ENCODE measurements around the gene NDRG4. TPM values are rescaled to one million over a fixed set of nuclear protein-coding genes. Genes with fewer than 3 reads are reported as not detected.

Gene NDRG4
- total RNA-seq, 1 experiment from 2014 or later = 8.6 TPM

DNA sequence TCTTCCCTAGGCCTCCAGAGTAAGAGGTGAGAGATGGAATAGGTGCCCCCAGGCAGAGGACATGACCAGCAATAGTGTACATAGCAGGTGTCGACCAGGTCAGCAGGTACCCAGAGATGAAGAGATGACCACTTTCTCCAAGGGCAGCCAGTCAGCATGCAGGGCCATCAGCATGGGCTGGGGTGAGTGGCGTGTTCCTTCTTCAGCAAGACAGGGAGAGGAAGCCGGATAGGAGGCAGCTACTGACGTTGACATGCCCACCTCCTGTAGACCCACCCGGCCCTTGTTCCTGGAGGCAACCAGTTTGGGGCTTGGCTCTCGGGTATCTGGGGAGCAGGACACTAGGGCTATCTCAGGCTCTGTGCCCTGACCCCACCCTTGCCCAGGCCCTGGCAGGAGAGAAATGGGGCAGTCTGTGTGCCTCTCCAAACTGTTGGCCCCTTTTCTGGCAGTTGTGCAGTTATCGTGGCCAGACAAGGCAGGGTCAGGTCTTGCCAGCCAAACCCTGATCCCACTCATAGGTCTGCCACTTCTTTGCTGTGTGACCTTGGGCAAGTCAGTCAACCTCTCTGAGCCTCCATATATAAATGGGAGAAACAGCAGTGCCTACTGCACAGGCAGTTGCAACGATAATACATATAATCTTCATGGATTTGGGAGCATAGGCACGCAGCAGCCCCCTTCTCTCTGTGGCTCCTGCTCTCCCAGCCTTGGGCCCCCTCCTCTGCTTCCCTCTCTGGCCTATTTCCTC is 1.4 kb upstream of the NDRG4 start:
- POLR2A ChIA-PET = no interaction called here
- H3K9me3 ChIP-seq (ENCODE audit: control insufficient read depth in 1 of 2, insufficient read depth in 1 of 2, low read depth in 1 of 2, low read length in 2 of 2) = no peaks in the 10 kb centered on the region
- H3K9me2 ChIP-seq (ENCODE audit: insufficient read depth) = no peaks in the 10 kb centered on the region

DNA sequence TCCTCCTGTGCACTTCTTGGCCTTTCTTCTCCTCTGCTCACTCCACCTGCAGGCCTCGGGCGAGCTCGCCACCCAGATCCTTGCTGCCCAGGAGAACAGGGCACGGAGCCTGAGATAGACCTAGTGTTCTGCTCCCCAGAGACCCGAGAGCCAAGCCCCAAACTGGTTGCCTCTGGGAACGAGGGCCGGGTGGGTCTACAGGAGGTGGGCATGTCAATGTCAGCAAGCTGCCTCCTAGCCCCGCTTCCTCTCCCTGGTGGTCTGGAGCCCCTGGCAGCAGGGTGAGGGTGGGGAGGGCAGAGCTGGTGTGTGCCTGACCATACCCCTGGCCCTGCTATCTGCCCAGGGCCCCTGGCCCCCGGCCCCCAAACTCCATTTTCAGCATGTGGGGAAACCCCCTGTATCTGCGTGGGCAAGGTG is 841 bp upstream of the NDRG4 start:
- no TSS peak for BruUV-seq (replicated peaks)
- Histone ChIP-seq H3K4me1 (ENCODE audit: control insufficient read depth in 1 of 2, insufficient read depth in 2 of 2, low read length in 2 of 2) (peaks cover 4 to 41% of the 10 kb centered on the region in 2 experiments; a peak in 3 of 4 replicates), H3K9me2 (ENCODE audit: insufficient read depth) (no peaks in the 10 kb centered on the region), H2AFZ (ENCODE audit: low read depth, low read length, poor library complexity, severe bottlenecking) (no peak overlapping the region), H3K9me3 (ENCODE audit: control insufficient read depth in 1 of 2, insufficient read depth in 1 of 2, low read depth in 1 of 2, low read length in 2 of 2) (no peaks in the 10 kb centered on the region), H3K79me2 (ENCODE audit: insufficient read depth, low read length) (no peaks in the 10 kb centered on the region), H3K9ac (ENCODE audit: low read length) (no peak overlapping the region), H3K4me2 (ENCODE audit: low read length) (peak overlapping the region; percentile 84), H3K27me3 (ENCODE audit: insufficient read depth, low read length) (no peaks in the 10 kb centered on the region), H4K20me1 (ENCODE audit: insufficient read depth) (no peaks in the 10 kb centered on the region), H3K4me3 (replicated peaks in 1 of 2; ENCODE audit: low read depth in 1 of 2, low read length in 2 of 2) (no peak overlapping the region), H3K36me3 (ENCODE audit: control insufficient read depth in 1 of 2, insufficient read depth in 2 of 2, low read length in 2 of 2) (no peaks in the 10 kb centered on the region), H3K27ac (ENCODE audit: low read depth, low read length) (no peak overlapping the region)
- no peak for ATAC-seq
- ChIA-PET RAD21 (ENCODE audit: low non-redundant PET in 1 of 2, low total read pairs in 2 of 2, uncharacterized antibody in 2 of 2, unreplicated experiment in 2 of 2) (no interaction called here), CTCF (interaction anchor here (1.0 to 1.9 kb wide), 5 partner anchors 10 to 257 kb away, joined by 3 to 13 read pairs (median 10); no protein-coding TSS in a partner anchor), POLR2A (interaction anchor here (0.9 to 1.2 kb wide), 2 partner anchors 11 to 162 kb away, joined by 3 to 6 read pairs; no protein-coding TSS in a partner anchor)
- DNase-seq (ENCODE audit: low read depth, low spot score) = no peak
- TF ChIP-seq ZFX (IDR thresholded peaks at IDR 0.05) = no peak
- TF ChIP-seq, protein P1, sequence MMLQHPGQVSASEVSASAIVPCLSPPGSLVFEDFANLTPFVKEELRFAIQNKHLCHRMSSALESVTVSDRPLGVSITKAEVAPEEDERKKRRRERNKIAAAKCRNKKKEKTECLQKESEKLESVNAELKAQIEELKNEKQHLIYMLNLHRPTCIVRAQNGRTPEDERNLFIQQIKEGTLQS (IDR thresholded peaks at IDR 0.05) = no peak
- no peak for TF ChIP-seq FOSL1 (IDR thresholded peaks at IDR 0.05; ENCODE audit: low read depth)
- TF ChIP-seq POLR2AphosphoS5 (IDR thresholded peaks at IDR 0.05; ENCODE audit: low read depth, low read length) = no peak
- TF ChIP-seq JUND (IDR thresholded peaks at IDR 0.05) = no peak
- TF ChIP-seq EZH2 (IDR thresholded peaks at IDR 0.05) = no peak
- no peak for TF ChIP-seq ELF1 (IDR thresholded peaks at IDR 0.05; ENCODE audit: borderline replicate concordance, low read depth)
- intact Hi-C loops (cut with micrococcal nuclease) = loop anchor here (5.0 kb wide), 1 partner anchor 163 kb away; no protein-coding TSS in a partner anchor

More for the DNA sequence above, 1.4 kb upstream of the NDRG4 start:
- ChIA-PET CTCF (interaction anchor here (1.0 to 1.4 kb wide), 2 partner anchors 13 to 258 kb away, joined by 3 read pairs; no protein-coding TSS in a partner anchor), RAD21 (ENCODE audit: low non-redundant PET in 1 of 2, low total read pairs in 2 of 2, uncharacterized antibody in 2 of 2, unreplicated experiment in 2 of 2) (no interaction called here)
- TF ChIP-seq SP1 (IDR thresholded peaks at IDR 0.05; ENCODE audit: low read depth) (no peak), JUND (IDR thresholded peaks at IDR 0.05) (no peak), YY1 (IDR thresholded peaks at IDR 0.05; ENCODE audit: extremely low read depth, insufficient replicate concordance, low read depth, low read length) (no peak), SRF (IDR thresholded peaks at IDR 0.05; ENCODE audit: low read depth) (no peak), EZH2phosphoT487 (IDR thresholded peaks at IDR 0.05; ENCODE audit: borderline replicate concordance) (no peak)
- Histone ChIP-seq H3K36me3 (ENCODE audit: control insufficient read depth in 1 of 2, insufficient read depth in 2 of 2, low read length in 2 of 2) (no peaks in the 10 kb centered on the region), H3K4me2 (ENCODE audit: low read length) (no peak overlapping the region), H4K20me1 (ENCODE audit: insufficient read depth) (no peaks in the 10 kb centered on the region), H3K27ac (ENCODE audit: low read depth, low read length) (no peak overlapping the region), H3K9ac (ENCODE audit: low read length) (no peak overlapping the region), H3K4me3 (replicated peaks in 1 of 2; ENCODE audit: low read depth in 1 of 2, low read length in 2 of 2) (no peak overlapping the region), H2AFZ (ENCODE audit: low read depth, low read length, poor library complexity, severe bottlenecking) (no peak overlapping the region), H3K79me2 (ENCODE audit: insufficient read depth, low read length) (no peaks in the 10 kb centered on the region), H3K27me3 (ENCODE audit: insufficient read depth, low read length) (no peaks in the 10 kb centered on the region), H3K4me1 (ENCODE audit: control insufficient read depth in 1 of 2, insufficient read depth in 2 of 2, low read length in 2 of 2) (peaks cover 4 to 41% of the 10 kb centered on the region in 2 experiments; a peak in 3 of 4 replicates)
- BruUV-seq (replicated peaks) = no TSS peak
- DNase-seq (ENCODE audit: low read depth, low spot score) = no peak
- no peak for ATAC-seq
- intact Hi-C loops (cut with micrococcal nuclease) = loop anchor here (5.0 kb wide), 1 partner anchor 164 kb away; no protein-coding TSS in a partner anchor

Measured in HCT116 (cell line).